Uterus (tissue), 4 donors: ENCODE results near the gene NT5C1A. TPM values are rescaled to one million over a fixed set of nuclear protein-coding genes. Genes with fewer than 3 reads are reported as not detected.

Source experiments
- DNase-seq, 2 donors: peaks; one replicate each; pipeline ENCODE4 v3.0.0-alpha.2; 2019 to 2020
- H3K27ac ChIP-seq, 2 donors: fragments of 200-600 bp; sonication (generic); 1 replicate in 1 of 2; 2 replicates in 1 of 2; pipeline ENCODE4 v1.5.1; 2016 to 2018
- H3K27me3 ChIP-seq, 2 donors: fragments of 200-600 bp; sonication (generic); one replicate each; pipeline ENCODE4 v1.5.1; 2018 to 2019; ENCODE audit warnings: control low read depth in 1 of 2
- H3K36me3 ChIP-seq, 2 donors: fragments of 200-600 bp; sonication (generic); one replicate each; pipeline ENCODE4 v1.5.1; 2019; ENCODE audit warnings: control low read depth in 1 of 2
- H3K4me1 ChIP-seq, 2 donors: fragments of 200-600 bp; sonication (generic); one replicate each; pipeline ENCODE4 v1.5.1; 2018 to 2019; ENCODE audit warnings: control low read depth in 1 of 2
- H3K4me3 ChIP-seq, 2 donors: fragments of 200-600 bp; sonication (generic); 1 replicate in 1 of 2; 2 replicates in 1 of 2; pipeline ENCODE4 v1.5.1; 2018 to 2019; ENCODE audit warnings: mild to moderate bottlenecking in 1 of 2
- H3K9me3 ChIP-seq, 2 donors: fragments of 200-600 bp; sonication (generic); one replicate each; pipeline ENCODE4 v1.5.1; 2019; ENCODE audit warnings: control low read depth in 1 of 2
- POLR2A ChIP-seq, 2 donors: fragments of 450-650 bp; IDR thresholded peaks; one replicate each; pipeline ENCODE4 v1.6.1; 2016; ENCODE audit warnings: antibody characterized with exemption in 2 of 2, mild to moderate bottlenecking in 1 of 2, moderate library complexity in 1 of 2
- intact Hi-C: fragments of 100-400 bp; cut with DNase I; formaldehyde crosslinking; loops from one replicate; pipeline ENCODE4 v1.15.1; 2023; ENCODE audit warnings: low total_unique reads
- total RNA-seq, 4 donors: library from RNA; depleted of rRNA in 3 of 4; stranded (reverse); fragments of >200 nt in 3 of 4; gene quantifications; one replicate each; pipeline versions ENCODE4 v1.1.0 to v1.2.4, GENCODE V29; 2014 to 2023
- TF ChIP-seq, protein P1 (sequence below), 4 experiments: fragments of 200-600 bp in 2 of 4; fragments of 450-650 bp in 2 of 4; sonication (generic) in 2 of 4; IDR thresholded peaks; one replicate each; pipeline ENCODE4 v1.5.1; 2016 to 2019; ENCODE audit warnings: antibody characterized with exemption in 4 of 4, mild to moderate bottlenecking in 2 of 4, moderate library complexity in 1 of 4
- donor health status: DM: yes; HTN: yes; CAD: no.

The NT5C1A gene
- total RNA-seq, 4 donors from 2014 or later = 1.1 to 1.8 TPM; not detected in 2

DNA sequence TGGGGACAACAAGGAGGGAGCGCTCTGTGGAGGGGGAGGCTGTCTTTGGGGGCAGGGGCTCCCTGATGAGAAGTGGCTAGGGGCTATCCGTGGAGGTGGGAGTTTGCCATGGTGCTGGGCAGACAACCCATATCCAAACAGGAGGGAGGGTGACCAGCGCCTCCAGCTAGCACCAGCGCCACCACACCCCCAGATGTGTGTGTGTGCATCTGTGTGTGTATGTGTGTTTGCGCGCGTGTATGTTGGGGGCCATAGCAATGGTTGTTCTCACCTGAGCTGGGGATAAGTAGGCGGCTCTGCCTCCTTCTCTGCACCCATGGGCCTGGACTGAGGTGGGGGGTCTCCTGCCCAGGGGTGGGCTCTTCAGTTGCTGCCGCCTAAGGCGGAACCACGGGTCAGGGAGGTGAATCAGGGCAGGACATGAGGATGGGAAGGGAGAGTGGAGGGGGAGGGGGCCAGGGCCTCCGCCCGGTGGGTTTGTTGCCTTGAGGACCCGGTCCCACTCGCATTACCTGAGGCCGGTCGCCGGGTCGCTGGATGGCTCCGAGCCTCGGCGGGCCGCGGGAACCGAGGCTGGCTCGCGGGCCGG lies 19.0 kb upstream of the NT5C1A start:
- H3K4me1 ChIP-seq = peaks cover 0 to 13% of the 10 kb centered on the region in 2 donors
- no peaks in the 10 kb centered on the region for H3K36me3 ChIP-seq
- H3K27ac ChIP-seq = no peak overlapping the region
- intact Hi-C loops = no loop called here
- no peaks in the 10 kb centered on the region for H3K9me3 ChIP-seq
- peak overlapping the region in 1 of 2 donors; percentile 44 for H3K4me3 ChIP-seq
- no peak for DNase-seq
- no peak for TF ChIP-seq POLR2A (IDR thresholded peaks at IDR 0.05)
- TF ChIP-seq, protein P1, sequence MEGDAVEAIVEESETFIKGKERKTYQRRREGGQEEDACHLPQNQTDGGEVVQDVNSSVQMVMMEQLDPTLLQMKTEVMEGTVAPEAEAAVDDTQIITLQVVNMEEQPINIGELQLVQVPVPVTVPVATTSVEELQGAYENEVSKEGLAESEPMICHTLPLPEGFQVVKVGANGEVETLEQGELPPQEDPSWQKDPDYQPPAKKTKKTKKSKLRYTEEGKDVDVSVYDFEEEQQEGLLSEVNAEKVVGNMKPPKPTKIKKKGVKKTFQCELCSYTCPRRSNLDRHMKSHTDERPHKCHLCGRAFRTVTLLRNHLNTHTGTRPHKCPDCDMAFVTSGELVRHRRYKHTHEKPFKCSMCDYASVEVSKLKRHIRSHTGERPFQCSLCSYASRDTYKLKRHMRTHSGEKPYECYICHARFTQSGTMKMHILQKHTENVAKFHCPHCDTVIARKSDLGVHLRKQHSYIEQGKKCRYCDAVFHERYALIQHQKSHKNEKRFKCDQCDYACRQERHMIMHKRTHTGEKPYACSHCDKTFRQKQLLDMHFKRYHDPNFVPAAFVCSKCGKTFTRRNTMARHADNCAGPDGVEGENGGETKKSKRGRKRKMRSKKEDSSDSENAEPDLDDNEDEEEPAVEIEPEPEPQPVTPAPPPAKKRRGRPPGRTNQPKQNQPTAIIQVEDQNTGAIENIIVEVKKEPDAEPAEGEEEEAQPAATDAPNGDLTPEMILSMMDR (IDR thresholded peaks at IDR 0.05) = no peak
- H3K27me3 ChIP-seq = peaks cover 13% of the 10 kb centered on the region in 2 donors

DNA sequence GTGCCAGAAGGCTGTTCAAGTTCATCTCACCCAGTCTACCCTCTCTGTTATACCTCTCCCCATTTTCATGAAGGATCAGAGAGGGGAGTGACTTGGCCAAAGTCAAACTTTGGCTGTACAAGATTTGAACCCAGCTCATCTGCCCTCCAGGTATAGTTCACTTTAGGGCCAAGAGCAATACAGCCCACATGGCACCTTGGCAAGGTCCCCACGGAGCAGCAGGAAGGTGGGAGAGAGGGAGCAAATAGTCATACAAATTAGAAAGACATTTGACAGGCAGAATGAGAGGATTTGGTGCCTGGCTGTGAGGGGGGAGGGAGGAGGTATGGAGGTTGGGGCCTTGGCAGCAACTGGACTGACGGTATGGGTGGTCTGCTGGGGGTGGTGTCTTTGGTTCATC lies 18.3 kb upstream of the NT5C1A start:
- Histone ChIP-seq H3K27ac (no peak overlapping the region), H3K4me3 (no peak overlapping the region), H3K9me3 (no peaks in the 10 kb centered on the region), H3K4me1 (peaks cover 0 to 13% of the 10 kb centered on the region in 2 donors), H3K27me3 (peaks cover 13% of the 10 kb centered on the region in 2 donors), H3K36me3 (no peaks in the 10 kb centered on the region)
- TF ChIP-seq, protein P1 (IDR thresholded peaks at IDR 0.05) = no peak
- TF ChIP-seq POLR2A (IDR thresholded peaks at IDR 0.05) = no peak
- DNase-seq = no peak
- intact Hi-C loops = no loop called here

DNA sequence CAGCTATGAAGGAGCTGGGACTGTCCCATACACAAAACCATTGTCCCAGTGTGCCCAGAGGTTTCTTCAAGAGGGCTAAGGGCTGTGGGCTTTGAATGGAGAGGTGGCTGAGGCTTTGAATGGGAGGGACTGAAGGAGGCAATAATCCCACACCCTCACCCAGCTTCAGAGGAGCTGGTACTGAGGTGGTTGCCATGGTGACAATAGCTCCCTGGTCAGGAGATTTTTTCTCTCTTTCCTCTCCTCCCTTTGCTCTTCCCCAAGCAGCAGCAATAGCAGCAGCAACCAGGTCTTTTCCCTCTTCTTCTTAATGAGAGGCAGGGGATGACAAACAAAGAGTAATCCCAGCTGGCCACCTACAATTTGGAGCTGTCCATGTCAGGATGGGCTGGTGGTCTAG lies 17.7 kb upstream of the NT5C1A start:
- Histone ChIP-seq H3K36me3 (no peaks in the 10 kb centered on the region), H3K4me3 (no peak overlapping the region), H3K4me1 (peaks cover 0 to 13% of the 10 kb centered on the region in 2 donors), H3K27me3 (peaks cover 13 to 16% of the 10 kb centered on the region in 2 donors), H3K9me3 (no peaks in the 10 kb centered on the region), H3K27ac (no peak overlapping the region)
- intact Hi-C loops = no loop called here
- DNase-seq = no peak
- TF ChIP-seq, protein P1 (IDR thresholded peaks at IDR 0.05) = no peak
- TF ChIP-seq POLR2A (IDR thresholded peaks at IDR 0.05) = no peak

DNA sequence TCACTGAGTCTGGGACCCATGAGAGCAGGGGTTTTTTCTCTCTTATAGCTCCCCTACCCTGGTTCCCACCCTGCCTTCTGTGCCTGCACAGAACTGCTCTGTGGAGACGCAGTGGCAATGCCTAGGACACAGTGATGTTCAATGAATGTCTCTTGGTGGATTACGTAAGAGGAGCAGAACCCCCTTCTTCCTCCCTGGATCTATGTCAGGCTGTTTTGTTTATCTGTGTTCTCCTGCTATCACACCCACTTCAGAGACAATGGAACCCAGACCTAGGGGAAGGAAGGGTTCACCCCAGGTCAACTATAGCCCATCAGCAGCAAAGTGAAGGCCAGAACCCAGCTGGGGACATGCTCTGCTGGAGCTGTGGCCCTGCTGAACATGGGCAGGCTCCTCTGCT lies 17.3 kb upstream of the NT5C1A start:
- no peak for DNase-seq
- TF ChIP-seq, protein P1 (IDR thresholded peaks at IDR 0.05) = no peak
- TF ChIP-seq POLR2A (IDR thresholded peaks at IDR 0.05) = no peak
- H3K27ac ChIP-seq = no peak overlapping the region
- H3K36me3 ChIP-seq = no peaks in the 10 kb centered on the region
- H3K9me3 ChIP-seq = no peaks in the 10 kb centered on the region
- H3K4me3 ChIP-seq = no peak overlapping the region
- H3K27me3 ChIP-seq = peaks cover 13 to 18% of the 10 kb centered on the region in 2 donors
- H3K4me1 ChIP-seq = peaks cover 0 to 13% of the 10 kb centered on the region in 2 donors
- intact Hi-C loops = no loop called here

DNA sequence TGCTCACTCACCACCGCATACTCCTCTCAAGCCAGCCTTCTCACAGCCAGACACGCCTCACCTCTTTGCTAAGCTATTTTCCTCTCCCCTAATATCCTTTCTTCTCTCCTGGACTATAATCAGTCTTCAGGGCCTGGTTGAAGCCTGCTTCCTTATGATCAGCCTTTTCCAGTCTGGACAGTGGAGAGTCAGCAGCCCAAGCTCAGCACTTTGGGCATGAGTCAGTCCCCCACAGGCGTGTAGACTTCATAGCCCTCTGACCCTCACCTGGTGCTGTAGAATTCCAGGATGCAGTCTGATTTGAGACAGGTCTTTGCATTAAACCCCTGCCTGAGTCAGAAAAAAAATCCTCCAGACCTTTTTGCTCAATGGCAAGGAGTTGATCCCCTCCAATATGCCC lies 16.8 kb upstream of the NT5C1A start:
- H3K36me3 ChIP-seq = no peaks in the 10 kb centered on the region
- no peak for TF ChIP-seq POLR2A (IDR thresholded peaks at IDR 0.05)
- TF ChIP-seq, protein P1 (IDR thresholded peaks at IDR 0.05) = no peak
- no peak for DNase-seq
- H3K27ac ChIP-seq = no peak overlapping the region
- H3K4me3 ChIP-seq = no peak overlapping the region
- intact Hi-C loops = no loop called here
- H3K4me1 ChIP-seq = peaks cover 0 to 13% of the 10 kb centered on the region in 2 donors
- no peaks in the 10 kb centered on the region for H3K9me3 ChIP-seq
- peaks cover 13 to 20% of the 10 kb centered on the region in 2 donors for H3K27me3 ChIP-seq
